Panc1 (cell line): ENCODE results near the gene DNMT3A. TPM values are rescaled to one million over a fixed set of nuclear protein-coding genes. Genes with fewer than 3 reads are reported as not detected.

Experiments used
- ATAC-seq: fragments of 200-7000 bp; cut with Tn5 transposase; 2 replicates; pipeline ENCODE4 v1.9.1; 2020; ENCODE audit warnings: mild to moderate bottlenecking, moderate library complexity
- BruUV-seq: library from RNA; stranded (reverse); fragments of 400-500 nt; replicated peaks from 2 replicates; lab custom pipeline; 2021; lab: Mats Ljungman, UMichigan
- CTCF ChIA-PET: fragments of 300-600 bp; sonication (Branson Sonifier 250); formaldehyde crosslinking; loops from one replicate; lab custom pipeline; 2022; ENCODE audit warnings: antibody characterized with exemption; lab: Charles Lee
- POLR2A ChIA-PET: fragments of 300-600 bp; sonication (Branson Sonifier 250); formaldehyde crosslinking; loops from one replicate; lab custom pipeline; 2022; ENCODE audit warnings: antibody characterized with exemption; lab: Charles Lee
- DNase-seq: peaks from one replicate; pipeline ENCODE4 v3.0.0-alpha.2; 2010; ENCODE audit warnings: low read depth, low spot score
- H3K27ac ChIP-seq: 2 replicates; pipeline ENCODE4 v1.5.1; 2011; ENCODE audit warnings: mild to moderate bottlenecking, low read length, inconsistent platforms
- H3K27me3 ChIP-seq: fragments of 200-500 bp; sonication (Bioruptor generic); 2 replicates; pipeline ENCODE4 v1.6.0; 2014; ENCODE audit warnings: low read length, inconsistent platforms; ENCODE audit not compliant: control insufficient read depth, insufficient read depth
- H3K36me3 ChIP-seq: fragments of 200-500 bp; sonication (Bioruptor generic); 2 replicates; pipeline ENCODE4 v1.5.1; 2014; ENCODE audit warnings: inconsistent platforms, mild to moderate bottlenecking, low read length, moderate library complexity; ENCODE audit not compliant: control insufficient read depth, insufficient read depth
- H3K4me1 ChIP-seq: 2 replicates; pipeline ENCODE4 v1.5.1; 2011; ENCODE audit warnings: inconsistent platforms, mild to moderate bottlenecking, low read length, moderate library complexity; ENCODE audit not compliant: control insufficient read depth, insufficient read depth
- H3K4me3 ChIP-seq, 2 experiments: 2 replicates each; pipeline ENCODE4 v1.5.1; 2011 to 2012; ENCODE audit warnings: low read depth in 2 of 2, low read length in 2 of 2, mild to moderate bottlenecking in 2 of 2, inconsistent platforms in 1 of 2, moderate library complexity in 1 of 2
- H3K9me3 ChIP-seq: fragments of 200-500 bp; sonication (Bioruptor generic); 2 replicates; pipeline ENCODE4 v1.5.1; 2014; ENCODE audit warnings: low read depth, mild to moderate bottlenecking, inconsistent platforms, low read length, moderate library complexity; ENCODE audit not compliant: control insufficient read depth, insufficient read depth
- POLR2AphosphoS5 ChIP-seq: IDR thresholded peaks from 2 replicates; pipeline ENCODE4 v1.6.1; 2012; ENCODE audit warnings: mild to moderate bottlenecking, low read depth, low read length, moderate library complexity
- SIN3A ChIP-seq: IDR thresholded peaks from 2 replicates; pipeline ENCODE4 v1.6.1; 2012; ENCODE audit warnings: low read depth, mild to moderate bottlenecking, low read length, moderate library complexity, borderline replicate concordance; ENCODE audit not compliant: insufficient read depth
- TCF7L2 ChIP-seq: IDR thresholded peaks from 2 replicates; pipeline ENCODE4 v1.6.1; 2011; ENCODE audit warnings: mild to moderate bottlenecking, low read depth, low read length, inconsistent platforms
- in situ Hi-C: cut with HindIII; loops from 2 replicates; pipeline ENCODE4 v1.10.0; 2016; ENCODE audit warnings: low sequenced_read_pairs, low pct_unique_long_range_greater_than_20kb
- intact Hi-C: fragments of 100-400 bp; cut with micrococcal nuclease; formaldehyde crosslinking; loops from one replicate; pipeline ENCODE4 v1.10.0; 2022; ENCODE audit not compliant: unreplicated experiment
- total RNA-seq: library from RNA; stranded (reverse); gene quantifications from one replicate; pipeline ENCODE4 v1.2.1, GENCODE V29; 2021; ENCODE audit not compliant: unreplicated experiment
- TF ChIP-seq, protein P1 (sequence below): fragments of 450-650 bp; IDR thresholded peaks from 2 replicates; pipeline ENCODE4 v1.5.1; 2017; ENCODE audit warnings: mild to moderate bottlenecking
- TF ChIP-seq, protein P2 (sequence below), 2 experiments: IDR thresholded peaks; 2 replicates each; pipeline ENCODE4 v1.6.1; 2011 to 2012; ENCODE audit warnings: low read depth in 2 of 2, control low read depth in 1 of 2, low read length in 1 of 2, mild to moderate bottlenecking in 1 of 2, moderate library complexity in 1 of 2; ENCODE audit not compliant: insufficient read depth in 1 of 2

The DNMT3A gene
- total RNA-seq, 1 experiment from 2014 or later: 29.3 TPM

DNA sequence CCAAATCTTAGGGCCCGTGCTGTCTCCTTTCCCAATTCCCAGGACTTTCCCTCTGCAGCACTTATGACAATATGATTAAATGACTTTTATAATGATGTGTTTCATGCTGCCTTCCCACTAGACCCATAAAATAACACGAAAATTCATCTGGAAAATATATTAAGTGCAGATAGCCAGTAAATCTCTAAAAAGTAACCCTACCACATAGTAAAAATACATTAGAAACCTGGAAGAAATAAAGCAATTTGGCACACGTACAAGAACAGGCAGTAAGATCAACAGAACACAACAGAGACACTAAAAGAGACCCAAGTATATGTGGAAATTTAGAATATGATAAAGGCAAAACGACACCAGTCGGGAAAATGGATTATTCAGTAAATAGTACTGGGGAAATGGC lies 143.1 kb downstream of the DNMT3A start:
- Histone ChIP-seq H3K9me3 (no peaks in the 10 kb centered on the region), H3K4me3 (no peak overlapping the region), H3K27ac (no peak overlapping the region), H3K27me3 (no peaks in the 10 kb centered on the region), H3K36me3 (no peaks in the 10 kb centered on the region), H3K4me1 (no peaks in the 10 kb centered on the region)
- BruUV-seq: no TSS peak
- ATAC-seq (no peak), DNase-seq (no peak)
- POLR2A ChIA-PET: no interaction called here
- intact Hi-C loops: loop anchor here (5.0 kb wide), 1 partner anchor 221 kb away; no protein-coding TSS in a partner anchor
- CTCF ChIA-PET: no interaction called here
- in situ Hi-C loops: no loop called here
- TF ChIP-seq, protein P1, sequence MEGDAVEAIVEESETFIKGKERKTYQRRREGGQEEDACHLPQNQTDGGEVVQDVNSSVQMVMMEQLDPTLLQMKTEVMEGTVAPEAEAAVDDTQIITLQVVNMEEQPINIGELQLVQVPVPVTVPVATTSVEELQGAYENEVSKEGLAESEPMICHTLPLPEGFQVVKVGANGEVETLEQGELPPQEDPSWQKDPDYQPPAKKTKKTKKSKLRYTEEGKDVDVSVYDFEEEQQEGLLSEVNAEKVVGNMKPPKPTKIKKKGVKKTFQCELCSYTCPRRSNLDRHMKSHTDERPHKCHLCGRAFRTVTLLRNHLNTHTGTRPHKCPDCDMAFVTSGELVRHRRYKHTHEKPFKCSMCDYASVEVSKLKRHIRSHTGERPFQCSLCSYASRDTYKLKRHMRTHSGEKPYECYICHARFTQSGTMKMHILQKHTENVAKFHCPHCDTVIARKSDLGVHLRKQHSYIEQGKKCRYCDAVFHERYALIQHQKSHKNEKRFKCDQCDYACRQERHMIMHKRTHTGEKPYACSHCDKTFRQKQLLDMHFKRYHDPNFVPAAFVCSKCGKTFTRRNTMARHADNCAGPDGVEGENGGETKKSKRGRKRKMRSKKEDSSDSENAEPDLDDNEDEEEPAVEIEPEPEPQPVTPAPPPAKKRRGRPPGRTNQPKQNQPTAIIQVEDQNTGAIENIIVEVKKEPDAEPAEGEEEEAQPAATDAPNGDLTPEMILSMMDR: no peak
- TF ChIP-seq SIN3A (no peak), TCF7L2 (no peak)
- TF ChIP-seq, protein P2, sequence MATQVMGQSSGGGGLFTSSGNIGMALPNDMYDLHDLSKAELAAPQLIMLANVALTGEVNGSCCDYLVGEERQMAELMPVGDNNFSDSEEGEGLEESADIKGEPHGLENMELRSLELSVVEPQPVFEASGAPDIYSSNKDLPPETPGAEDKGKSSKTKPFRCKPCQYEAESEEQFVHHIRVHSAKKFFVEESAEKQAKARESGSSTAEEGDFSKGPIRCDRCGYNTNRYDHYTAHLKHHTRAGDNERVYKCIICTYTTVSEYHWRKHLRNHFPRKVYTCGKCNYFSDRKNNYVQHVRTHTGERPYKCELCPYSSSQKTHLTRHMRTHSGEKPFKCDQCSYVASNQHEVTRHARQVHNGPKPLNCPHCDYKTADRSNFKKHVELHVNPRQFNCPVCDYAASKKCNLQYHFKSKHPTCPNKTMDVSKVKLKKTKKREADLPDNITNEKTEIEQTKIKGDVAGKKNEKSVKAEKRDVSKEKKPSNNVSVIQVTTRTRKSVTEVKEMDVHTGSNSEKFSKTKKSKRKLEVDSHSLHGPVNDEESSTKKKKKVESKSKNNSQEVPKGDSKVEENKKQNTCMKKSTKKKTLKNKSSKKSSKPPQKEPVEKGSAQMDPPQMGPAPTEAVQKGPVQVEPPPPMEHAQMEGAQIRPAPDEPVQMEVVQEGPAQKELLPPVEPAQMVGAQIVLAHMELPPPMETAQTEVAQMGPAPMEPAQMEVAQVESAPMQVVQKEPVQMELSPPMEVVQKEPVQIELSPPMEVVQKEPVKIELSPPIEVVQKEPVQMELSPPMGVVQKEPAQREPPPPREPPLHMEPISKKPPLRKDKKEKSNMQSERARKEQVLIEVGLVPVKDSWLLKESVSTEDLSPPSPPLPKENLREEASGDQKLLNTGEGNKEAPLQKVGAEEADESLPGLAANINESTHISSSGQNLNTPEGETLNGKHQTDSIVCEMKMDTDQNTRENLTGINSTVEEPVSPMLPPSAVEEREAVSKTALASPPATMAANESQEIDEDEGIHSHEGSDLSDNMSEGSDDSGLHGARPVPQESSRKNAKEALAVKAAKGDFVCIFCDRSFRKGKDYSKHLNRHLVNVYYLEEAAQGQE (IDR thresholded peaks at IDR 0.05; ENCODE audit: insufficient read depth in 1 of 2, low read depth in 2 of 2, low read length in 1 of 2): no peak

GRCh38 chr2:25198209-25198525 lies 143.6 kb downstream of the DNMT3A start:
- CTCF ChIA-PET: interaction anchor here (1.0 kb wide), 1 partner anchor 68 kb away, joined by 3 read pairs; no protein-coding TSS in a partner anchor
- H3K27ac ChIP-seq: no peak overlapping the region
- no peak overlapping the region for H3K4me3 ChIP-seq
- BruUV-seq: no TSS peak
- no peak for ATAC-seq
- TF ChIP-seq TCF7L2: no peak
- TF ChIP-seq, protein P2 (IDR thresholded peaks at IDR 0.05; ENCODE audit: insufficient read depth in 1 of 2, low read depth in 2 of 2, low read length in 1 of 2): no peak
- TF ChIP-seq SIN3A: no peak
- no peak for TF ChIP-seq POLR2AphosphoS5
- TF ChIP-seq, protein P1: no peak
- no peaks in the 10 kb centered on the region for H3K9me3 ChIP-seq
- intact Hi-C loops: loop anchor here (5.0 kb wide), 1 partner anchor 221 kb away; no protein-coding TSS in a partner anchor
- no peaks in the 10 kb centered on the region for H3K36me3 ChIP-seq
- no peaks in the 10 kb centered on the region for H3K4me1 ChIP-seq
- no peak for DNase-seq
- POLR2A ChIA-PET: no interaction called here
- in situ Hi-C loops: no loop called here
- H3K27me3 ChIP-seq: no peaks in the 10 kb centered on the region
